ENCODE measurements around the gene STK11.

Gene STK11

GRCh38 chr19:1254081-1254527 is 48.5 kb downstream of the STK11 start:
- no peaks in the 10 kb centered on the region for H3K9me3 ChIP-seq (ENCODE audit: insufficient read depth, low read depth, low read length)
- H3K27ac ChIP-seq (ENCODE audit: low read length), result no peak overlapping the region
- peaks cover 3% of the 10 kb centered on the region; the same call in 1 of the 2 replicates for H3K4me1 ChIP-seq (ENCODE audit: insufficient read depth, low read length)
- no peak overlapping the region for H3K4me3 ChIP-seq (ENCODE audit: low read length)
- H3K27me3 ChIP-seq (ENCODE audit: insufficient read depth, low read length), result no peaks in the 10 kb centered on the region
- H3K36me3 ChIP-seq (ENCODE audit: insufficient read depth, low read depth, low read length), result peaks cover 70% of the 10 kb centered on the region
- 0 out of 2 replicates have a peak overlapping the region, but pooled peaks have one; percentile 21 for H3K9ac ChIP-seq (ENCODE audit: low read depth, low read length)

DNA sequence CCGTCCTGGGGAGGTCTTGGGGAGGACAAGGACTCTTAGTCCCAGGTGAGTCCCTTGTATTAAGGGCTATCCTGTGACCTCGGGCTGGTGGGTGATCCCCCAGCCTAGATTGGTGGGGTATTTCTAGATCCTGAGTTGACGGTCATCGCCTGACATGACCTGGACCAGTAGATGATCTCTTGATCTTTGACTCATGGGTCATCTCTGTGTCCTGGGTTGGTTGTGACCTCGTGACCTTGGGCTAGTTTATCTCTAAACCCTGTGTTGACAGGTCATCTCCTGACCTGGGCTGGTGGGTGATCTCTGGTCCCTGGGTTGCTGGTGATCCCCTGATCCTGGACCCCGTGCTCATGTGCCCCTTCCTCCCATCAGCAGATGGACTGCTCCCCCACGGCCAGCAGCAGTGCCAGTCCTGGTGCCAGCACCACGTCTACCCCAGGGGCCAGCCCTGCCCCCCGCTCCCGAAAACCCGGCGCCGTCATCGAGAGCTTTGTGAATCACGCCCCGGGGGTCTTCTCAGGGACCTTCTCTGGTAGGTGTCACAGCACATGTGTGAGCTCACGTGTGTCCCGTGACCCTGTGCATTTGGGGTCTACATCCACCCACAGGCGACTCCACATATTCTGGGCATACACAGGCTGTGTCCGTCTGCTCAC is 49.1 kb downstream of the STK11 start:
- Histone ChIP-seq H3K27ac (ENCODE audit: low read length) (no peak overlapping the region), H3K9me3 (ENCODE audit: insufficient read depth, low read depth, low read length) (no peaks in the 10 kb centered on the region), H3K9ac (ENCODE audit: low read depth, low read length) (peak overlapping the region; percentile 21; the same call in 1 of the 2 replicates), H3K36me3 (ENCODE audit: insufficient read depth, low read depth, low read length) (peaks cover 70% of the 10 kb centered on the region), H3K27me3 (ENCODE audit: insufficient read depth, low read length) (no peaks in the 10 kb centered on the region), H3K4me3 (ENCODE audit: low read length) (no peak overlapping the region), H3K4me1 (ENCODE audit: insufficient read depth, low read length) (peaks cover 8% of the 10 kb centered on the region; the same call in 1 of the 2 replicates)

DNA sequence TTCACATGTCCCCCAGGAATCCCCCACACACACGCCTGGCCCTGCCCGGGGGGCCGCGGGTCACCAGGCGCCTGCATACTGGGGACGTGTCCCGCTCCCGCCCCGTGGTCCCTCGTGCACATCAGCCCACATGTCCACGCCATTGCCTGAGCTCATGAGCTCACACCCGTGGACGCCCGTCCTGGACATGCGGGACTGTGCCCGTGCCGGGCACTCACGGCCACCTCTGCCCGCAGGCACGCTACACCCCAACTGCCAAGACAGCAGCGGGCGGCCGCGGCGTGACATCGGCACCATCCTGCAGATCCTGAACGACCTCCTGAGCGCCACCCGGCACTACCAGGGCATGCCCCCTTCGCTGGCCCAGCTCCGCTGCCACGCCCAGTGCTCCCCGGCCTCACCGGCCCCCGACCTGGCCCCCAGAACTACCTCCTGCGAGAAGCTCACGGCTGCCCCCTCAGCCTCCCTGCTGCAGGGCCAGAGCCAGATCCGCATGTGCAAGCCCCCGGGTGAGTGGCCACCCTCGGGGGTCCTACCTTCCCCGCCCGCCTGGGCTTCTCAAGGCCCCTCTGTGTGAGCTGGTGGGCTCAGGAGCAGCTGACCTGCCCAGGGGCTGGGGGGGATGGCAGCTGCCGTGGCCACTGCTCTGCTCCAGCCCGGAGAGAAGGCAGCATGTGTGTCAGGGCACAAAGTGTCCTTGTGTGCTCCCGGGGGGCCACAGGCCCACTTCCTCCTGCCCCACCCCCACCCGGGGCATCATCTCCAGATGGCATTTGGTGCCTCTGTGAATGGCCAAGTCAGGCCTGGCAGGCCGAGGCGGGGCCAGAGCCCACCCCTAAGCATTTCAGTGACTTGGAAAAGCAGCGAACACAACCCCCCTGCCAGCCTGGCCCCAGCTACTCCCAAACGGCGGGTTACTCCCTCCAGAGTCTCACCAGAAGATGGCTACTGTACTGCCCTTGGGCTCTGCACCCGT is 49.9 kb downstream of the STK11 start:
- Histone ChIP-seq H3K9ac (ENCODE audit: low read depth, low read length) (no peak overlapping the region), H3K36me3 (ENCODE audit: insufficient read depth, low read depth, low read length) (peaks cover 67% of the 10 kb centered on the region), H3K4me1 (ENCODE audit: insufficient read depth, low read length) (peaks cover 9% of the 10 kb centered on the region; the same call in 1 of the 2 replicates), H3K27me3 (ENCODE audit: insufficient read depth, low read length) (no peaks in the 10 kb centered on the region), H3K4me3 (ENCODE audit: low read length) (no peak overlapping the region), H3K27ac (ENCODE audit: low read length) (no peak overlapping the region), H3K9me3 (ENCODE audit: insufficient read depth, low read depth, low read length) (no peaks in the 10 kb centered on the region)

DNA sequence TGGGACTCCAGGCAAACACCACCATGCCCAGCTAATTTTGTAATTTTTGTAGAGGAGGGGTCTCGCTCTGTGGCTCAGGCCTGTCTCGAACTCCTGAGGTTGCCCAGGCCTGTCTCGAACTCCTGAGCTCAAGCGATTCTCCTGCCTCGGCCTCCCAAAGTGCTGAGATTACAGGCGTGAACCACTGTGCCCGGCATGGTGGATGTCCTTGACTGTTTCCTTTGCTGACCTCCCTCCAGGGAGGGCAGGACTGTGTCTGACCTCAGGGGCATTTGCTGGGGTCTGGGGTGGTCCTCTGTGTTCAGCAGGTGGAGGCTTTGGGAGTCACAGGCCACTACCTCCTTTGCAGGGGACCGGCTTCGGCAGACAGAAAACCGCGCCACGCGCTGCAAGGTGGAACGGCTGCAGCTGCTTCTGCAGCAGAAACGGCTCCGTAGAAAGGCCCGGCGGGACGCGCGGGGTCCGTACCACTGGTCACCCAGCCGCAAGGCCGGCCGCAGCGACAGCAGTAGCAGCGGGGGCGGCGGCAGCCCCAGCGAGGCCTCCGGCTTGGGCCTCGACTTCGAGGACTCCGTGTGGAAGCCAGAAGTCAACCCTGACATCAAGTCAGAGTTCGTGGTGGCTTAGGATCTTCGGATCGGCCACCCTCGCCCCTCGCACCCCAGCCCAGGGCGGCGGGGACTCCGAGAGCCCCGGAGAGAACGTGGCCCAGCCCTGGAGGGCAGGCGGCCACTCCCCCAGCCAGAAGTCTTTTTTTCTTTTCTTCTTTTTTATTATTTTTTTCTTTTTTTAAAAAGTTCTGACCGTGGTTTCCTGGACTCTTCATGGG is 51.3 kb downstream of the STK11 start:
- Histone ChIP-seq H3K9me3 (ENCODE audit: insufficient read depth, low read depth, low read length) (no peaks in the 10 kb centered on the region), H3K4me3 (ENCODE audit: low read length) (no peak overlapping the region), H3K27ac (ENCODE audit: low read length) (no peak overlapping the region), H3K4me1 (ENCODE audit: insufficient read depth, low read length) (peaks cover 14% of the 10 kb centered on the region; the same call in 1 of the 2 replicates), H3K9ac (ENCODE audit: low read depth, low read length) (no peak overlapping the region), H3K27me3 (ENCODE audit: insufficient read depth, low read length) (no peaks in the 10 kb centered on the region), H3K36me3 (ENCODE audit: insufficient read depth, low read depth, low read length) (peaks cover 59% of the 10 kb centered on the region)

GRCh38 chr19:1257475-1258162 is 52.0 kb downstream of the STK11 start:
- Histone ChIP-seq H3K9ac (ENCODE audit: low read depth, low read length) (no peak overlapping the region), H3K4me3 (ENCODE audit: low read length) (no peak overlapping the region), H3K27me3 (ENCODE audit: insufficient read depth, low read length) (no peaks in the 10 kb centered on the region), H3K36me3 (ENCODE audit: insufficient read depth, low read depth, low read length) (peaks cover 52% of the 10 kb centered on the region), H3K27ac (ENCODE audit: low read length) (no peak overlapping the region), H3K4me1 (ENCODE audit: insufficient read depth, low read length) (peaks cover 22% of the 10 kb centered on the region; the same call in 1 of the 2 replicates), H3K9me3 (ENCODE audit: insufficient read depth, low read depth, low read length) (no peaks in the 10 kb centered on the region)

DNA sequence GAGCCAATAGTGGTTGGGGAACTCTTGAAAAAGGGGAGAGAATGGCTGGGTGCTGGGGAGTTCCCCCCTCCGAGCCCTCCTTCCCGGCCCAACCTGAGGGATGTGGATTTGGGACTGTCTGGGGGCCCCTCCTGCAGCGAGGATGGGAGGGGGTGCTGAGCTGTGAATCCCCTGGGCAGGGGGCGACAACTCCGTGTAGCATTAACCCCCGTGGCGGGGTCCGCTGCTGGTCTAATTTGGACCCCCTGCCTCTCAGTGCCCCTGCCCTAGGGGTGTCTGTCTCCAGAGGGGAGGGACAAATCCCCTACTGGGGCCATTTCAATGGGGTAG is 52.5 kb downstream of the STK11 start:
- Histone ChIP-seq H3K27me3 (ENCODE audit: insufficient read depth, low read length) (no peaks in the 10 kb centered on the region), H3K4me3 (ENCODE audit: low read length) (no peak overlapping the region), H3K27ac (ENCODE audit: low read length) (no peak overlapping the region), H3K9ac (ENCODE audit: low read depth, low read length) (no peak overlapping the region), H3K36me3 (ENCODE audit: insufficient read depth, low read depth, low read length) (peaks cover 52% of the 10 kb centered on the region), H3K9me3 (ENCODE audit: insufficient read depth, low read depth, low read length) (no peaks in the 10 kb centered on the region), H3K4me1 (ENCODE audit: insufficient read depth, low read length) (peaks cover 27% of the 10 kb centered on the region)

DNA sequence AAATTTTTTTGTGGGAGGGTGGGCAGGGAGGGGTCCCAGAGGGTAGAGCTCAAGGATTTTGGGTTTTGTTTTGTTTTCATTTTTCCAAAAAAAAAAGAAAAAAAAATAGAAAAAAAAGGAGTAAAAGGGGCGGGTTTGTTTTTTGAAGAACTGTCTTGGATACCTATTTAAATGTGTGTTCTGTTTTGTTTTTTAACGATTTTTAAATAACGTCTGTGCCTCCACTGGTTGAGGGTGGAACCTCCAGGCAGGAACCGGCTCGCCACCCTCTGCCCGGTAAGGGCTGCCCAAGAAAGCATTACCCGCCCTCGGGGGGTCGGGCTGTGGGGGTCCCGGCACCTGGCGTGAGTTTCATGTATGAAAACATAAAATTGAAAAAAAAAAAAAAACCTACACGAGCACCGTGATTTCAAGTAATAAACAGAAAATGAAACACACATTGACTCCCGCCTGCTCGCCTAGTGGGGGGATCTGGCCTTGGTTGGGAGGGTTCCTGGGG is 53.2 kb downstream of the STK11 start:
- Histone ChIP-seq H3K9me3 (ENCODE audit: insufficient read depth, low read depth, low read length) (no peaks in the 10 kb centered on the region), H3K4me1 (ENCODE audit: insufficient read depth, low read length) (peaks cover 29% of the 10 kb centered on the region), H3K4me3 (ENCODE audit: low read length) (no peak overlapping the region), H3K9ac (ENCODE audit: low read depth, low read length) (no peak overlapping the region), H3K27ac (ENCODE audit: low read length) (no peak overlapping the region), H3K36me3 (ENCODE audit: insufficient read depth, low read depth, low read length) (peaks cover 46% of the 10 kb centered on the region), H3K27me3 (ENCODE audit: insufficient read depth, low read length) (no peaks in the 10 kb centered on the region)

- H3K9ac ChIP-seq (ENCODE audit: low read depth, low read length), result peak overlapping the region; percentile 37; the same call in 1 of the 2 replicates
- H3K27me3 ChIP-seq (ENCODE audit: insufficient read depth, low read length), result no peaks in the 10 kb centered on the region
- H3K9me3 ChIP-seq (ENCODE audit: insufficient read depth, low read depth, low read length), result no peaks in the 10 kb centered on the region
- H3K27ac ChIP-seq (ENCODE audit: low read length), result peak overlapping the region; percentile 9
- peaks cover 29% of the 10 kb centered on the region for H3K4me1 ChIP-seq (ENCODE audit: insufficient read depth, low read length)
- H3K36me3 ChIP-seq (ENCODE audit: insufficient read depth, low read depth, low read length), result peaks cover 40% of the 10 kb centered on the region
- H3K4me3 ChIP-seq (ENCODE audit: low read length), result peak overlapping the region; percentile 38; the same call in 1 of the 2 replicates
Measured at GRCh38 chr19:1259206-1259875, 53.8 kb downstream of the STK11 start.

DNA sequence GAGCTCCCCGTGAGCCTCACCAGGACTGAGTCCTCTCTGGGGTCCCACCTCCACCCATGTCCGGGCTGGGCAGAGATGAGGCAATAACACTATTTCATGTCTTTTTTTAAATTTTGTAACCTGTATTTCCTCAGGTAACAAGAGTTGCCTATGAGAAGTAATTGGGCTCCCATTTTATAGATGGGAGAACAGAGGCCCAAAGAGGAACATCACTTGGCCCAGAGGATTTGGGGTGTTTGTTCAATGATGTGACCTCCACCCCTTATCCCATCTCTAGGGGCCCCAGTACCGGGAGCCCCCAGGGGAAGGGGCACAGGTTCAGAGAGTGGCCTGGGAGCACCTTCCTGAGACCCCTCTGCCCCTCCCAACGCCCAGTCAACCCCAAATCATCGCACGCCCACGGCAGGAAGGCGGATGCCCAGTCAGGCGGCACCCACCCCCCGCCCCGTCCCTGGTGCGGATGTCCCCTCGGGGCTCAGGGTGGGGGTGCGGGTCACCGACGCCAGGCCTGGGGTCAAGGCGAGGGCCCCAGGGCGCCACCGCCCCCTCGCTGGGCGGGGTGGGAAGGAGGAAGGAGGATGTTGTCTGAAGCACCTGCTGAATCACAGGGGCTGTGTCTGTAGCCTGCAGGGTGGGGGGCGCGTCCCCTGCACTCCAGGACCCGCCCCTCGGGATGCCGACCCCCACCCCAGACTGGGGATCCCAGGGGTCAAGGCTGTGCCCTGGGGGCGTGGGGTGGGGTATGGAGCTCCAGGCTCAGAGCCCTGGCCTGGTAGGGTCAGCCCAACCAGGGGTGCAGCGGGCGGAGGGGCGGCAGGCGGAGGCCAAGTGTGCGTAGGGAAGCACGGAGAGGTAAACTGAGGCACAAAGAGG is 54.5 kb downstream of the STK11 start:
- Histone ChIP-seq H3K36me3 (ENCODE audit: insufficient read depth, low read depth, low read length) (peaks cover 32% of the 10 kb centered on the region), H3K9ac (ENCODE audit: low read depth, low read length) (peak overlapping the region; percentile 37; the same call in 1 of the 2 replicates), H3K4me1 (ENCODE audit: insufficient read depth, low read length) (peaks cover 35% of the 10 kb centered on the region), H3K9me3 (ENCODE audit: insufficient read depth, low read depth, low read length) (no peaks in the 10 kb centered on the region), H3K4me3 (ENCODE audit: low read length) (peak overlapping the region; percentile 58; the same call in 1 of the 2 replicates), H3K27me3 (ENCODE audit: insufficient read depth, low read length) (no peaks in the 10 kb centered on the region), H3K27ac (ENCODE audit: low read length) (peak overlapping the region; percentile 9)
